EH (cell line): Measurements from ENCODE around the gene XYLT1.
"Not testable (repeated sequence)": the region's sequence is repeated elsewhere in the genome, so short reads cannot be mapped to it uniquely, and the experiment has no call there.

Experiments
- DNase-seq: peaks from one replicate; pipeline ENCODE4 v3.0.0-alpha.2; 2015; ENCODE audit warnings: low read depth

Gene XYLT1

DNA sequence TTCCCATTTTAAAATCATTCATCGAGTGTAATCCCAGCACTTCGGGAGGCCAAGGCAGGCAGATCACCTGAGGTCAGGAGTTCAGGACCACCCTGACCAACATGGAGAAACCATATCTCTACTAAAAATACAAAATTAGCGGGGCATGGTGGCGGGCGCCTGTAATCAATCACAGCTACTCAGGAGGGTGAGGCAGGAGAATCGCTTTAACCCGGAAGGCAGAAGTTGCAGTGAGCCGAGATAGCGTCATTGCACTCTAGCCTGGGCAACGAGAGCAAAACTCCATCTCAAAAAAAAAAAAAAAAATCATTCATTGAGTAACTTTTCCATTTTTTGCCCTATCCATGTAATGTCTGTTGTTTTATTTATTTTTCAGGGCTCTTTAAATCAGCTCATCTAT, 135.4 kb downstream of the XYLT1 start:
- not testable (repeated sequence) for DNase-seq

DNA sequence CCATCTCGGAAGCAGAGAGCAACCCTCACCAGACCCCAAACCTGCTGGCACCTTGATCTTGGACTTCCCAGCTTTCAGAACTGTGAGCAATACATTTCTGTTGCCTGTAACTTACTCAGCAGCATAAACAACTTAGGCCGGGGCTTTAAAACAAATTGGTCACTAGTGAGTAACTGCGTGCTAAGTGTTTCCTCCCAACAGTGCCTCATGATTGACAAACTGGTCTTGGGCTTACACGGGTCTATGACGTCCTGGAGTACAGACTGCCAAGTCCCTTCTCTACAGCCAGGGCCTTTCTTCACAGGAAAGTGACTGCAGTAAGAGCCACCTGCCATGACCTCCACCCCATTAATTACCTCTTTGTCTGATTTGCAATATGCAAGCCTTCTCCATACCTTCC, 136.7 kb downstream of the XYLT1 start:
- peak; percentile 83 for DNase-seq

DNA sequence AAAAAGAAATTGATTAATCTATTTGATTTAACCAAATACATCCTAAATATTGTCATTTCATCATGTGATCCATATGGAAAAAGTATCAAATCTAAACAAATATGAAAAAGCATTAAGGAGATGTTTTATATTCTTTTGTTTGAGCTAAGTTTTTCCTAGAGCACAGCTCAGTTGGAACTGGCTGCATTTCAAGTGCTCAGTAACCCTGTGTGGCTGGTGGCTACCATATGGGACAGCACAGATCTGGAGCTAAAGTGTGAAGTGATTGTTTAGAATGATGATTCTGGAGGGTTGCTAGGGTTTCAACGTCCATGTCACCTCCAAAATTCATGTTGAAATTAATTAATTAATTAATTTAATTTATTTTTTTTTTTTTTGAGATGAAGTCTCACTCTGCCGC, 137.5 kb downstream of the XYLT1 start:
- DNase-seq, result no peak

DNA sequence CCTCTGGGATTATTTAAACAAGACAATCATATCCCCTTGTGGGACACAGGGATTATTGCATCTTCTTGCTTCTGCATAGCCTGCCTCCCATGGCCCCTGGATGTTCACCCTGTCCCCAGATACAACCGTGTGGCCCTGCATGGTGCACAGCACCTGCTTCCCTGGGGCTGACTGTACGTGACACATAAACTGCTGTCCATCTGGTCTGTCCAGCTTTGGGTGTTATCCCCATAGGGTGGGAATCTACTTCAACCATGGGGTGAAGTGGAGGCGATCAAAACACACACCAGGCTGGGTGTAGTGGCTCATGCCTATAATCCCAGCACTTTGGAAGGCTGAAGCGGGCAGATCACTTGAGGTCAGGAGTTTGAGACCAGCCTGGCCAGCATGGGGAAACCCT, 138.8 kb downstream of the XYLT1 start:
- no peak for DNase-seq

DNA sequence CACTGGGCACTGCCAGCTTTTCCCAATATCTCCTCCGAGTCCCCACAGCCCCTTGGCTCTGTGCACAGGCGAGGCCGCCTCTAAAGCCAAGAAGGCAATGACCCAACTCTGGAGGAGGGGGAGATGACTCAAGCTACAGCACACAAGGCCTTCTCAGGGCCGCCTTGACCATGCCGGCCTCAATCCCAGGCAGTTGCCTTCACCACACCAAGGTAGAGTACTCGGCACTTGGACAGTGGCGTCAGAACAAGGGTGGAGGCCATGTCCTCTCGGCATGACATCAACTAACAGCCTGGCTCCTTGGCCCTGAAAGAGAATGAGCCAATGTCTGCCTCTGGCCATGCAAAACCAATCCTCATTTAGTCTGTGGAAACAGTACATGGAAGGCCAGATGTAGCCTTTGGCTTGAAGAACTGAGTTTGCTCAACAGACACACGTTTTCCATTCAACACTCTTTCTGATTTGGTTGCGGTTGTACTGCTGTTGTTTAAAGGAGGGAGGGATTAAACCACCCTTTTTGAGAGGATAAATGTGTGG, 139.6 kb downstream of the XYLT1 start:
- DNase-seq, result no peak

- DNase-seq, result no peak
Measured at GRCh38 chr16:17330044-17330443, 140.7 kb downstream of the XYLT1 start.

DNA sequence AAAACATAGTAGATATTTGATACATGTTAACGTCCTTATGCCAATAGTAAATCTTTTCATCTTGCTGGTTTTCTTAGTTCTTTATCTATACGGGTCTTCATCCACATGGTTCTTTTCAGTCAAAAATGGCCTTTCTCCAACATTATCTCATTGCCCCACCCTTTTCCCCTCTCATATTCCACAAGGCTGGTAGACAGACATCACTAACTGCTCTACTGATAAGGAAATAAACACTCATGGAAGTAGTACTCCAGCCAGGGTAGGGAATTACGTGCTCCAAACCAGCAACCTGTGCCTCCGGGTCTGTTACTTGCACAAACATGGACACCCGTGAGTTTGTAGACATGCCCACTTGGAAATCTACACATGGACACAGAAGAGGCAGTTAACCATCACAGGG, 141.4 kb downstream of the XYLT1 start:
- DNase-seq, result no peak

DNA sequence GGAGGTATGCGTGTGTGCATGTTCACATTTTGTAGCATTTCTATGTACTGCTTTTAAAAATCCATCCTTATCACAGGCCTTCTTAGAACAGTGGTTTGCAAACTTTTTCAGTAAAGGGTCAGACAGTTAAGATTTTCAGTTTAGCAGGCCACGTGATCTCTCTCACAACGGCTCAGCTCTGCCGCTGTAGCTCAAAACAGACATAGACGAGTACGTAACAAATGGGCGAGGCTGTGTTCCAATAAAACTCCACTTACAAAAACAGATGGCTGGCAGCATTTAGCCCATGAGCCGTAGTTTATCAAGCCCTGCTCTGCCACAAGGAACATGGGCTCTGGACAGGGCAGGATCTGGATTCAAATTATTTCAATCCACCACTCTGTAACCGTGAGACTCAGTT, 141.8 kb downstream of the XYLT1 start:
- DNase-seq, result peak; percentile 33

- DNase-seq, result no peak
Measured at GRCh38 chr16:17327664-17328335, 143.0 kb downstream of the XYLT1 start.

DNA sequence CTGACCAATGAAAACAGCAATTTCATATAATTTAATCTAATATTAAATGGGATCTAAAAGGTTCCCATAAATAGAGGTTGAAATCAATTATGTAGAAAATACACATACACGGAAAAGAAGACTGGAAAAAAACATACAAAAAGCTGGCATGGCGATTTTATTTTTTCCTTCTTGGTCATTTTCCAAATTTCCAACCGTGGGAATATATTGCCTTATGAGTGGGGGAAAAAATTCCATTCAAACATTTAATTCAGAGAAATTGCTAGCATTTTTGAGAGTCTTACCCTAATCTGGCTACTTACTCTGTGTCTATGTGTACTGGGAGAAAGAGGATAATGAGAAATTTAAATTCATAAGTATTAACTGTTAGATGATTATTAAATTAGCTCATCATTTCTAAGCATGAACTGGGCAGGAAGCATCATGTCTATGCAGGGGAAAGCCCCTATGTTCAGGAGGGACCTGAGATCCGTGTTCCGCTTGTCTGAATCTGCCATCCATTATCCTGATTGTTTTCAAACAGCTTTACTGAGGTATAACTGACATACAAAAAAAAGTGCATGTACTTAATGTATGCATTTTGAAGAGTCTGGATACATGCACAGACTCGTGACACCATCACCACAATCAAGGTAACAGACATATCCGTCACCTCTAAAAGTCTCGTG, 145.2 kb downstream of the XYLT1 start:
- DNase-seq, result no peak

DNA sequence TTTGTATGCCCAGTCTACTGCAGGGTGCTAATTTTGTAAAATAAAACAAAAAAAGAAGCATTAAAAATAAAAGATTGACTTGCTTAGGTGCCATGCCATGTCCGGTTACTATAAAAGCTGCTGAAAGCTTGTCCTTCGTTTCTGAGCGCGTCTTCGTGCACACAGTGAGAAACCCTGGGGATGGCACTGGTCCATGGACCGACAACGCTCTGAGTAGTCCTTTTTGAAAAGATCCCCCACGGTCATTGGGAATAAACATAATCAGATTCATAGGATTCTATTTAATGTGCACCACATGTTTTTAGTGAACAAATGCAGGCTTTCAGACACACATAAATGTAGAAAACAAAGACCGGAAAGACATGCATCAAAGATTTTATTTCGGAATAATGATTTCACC, 146.3 kb downstream of the XYLT1 start:
- DNase-seq, result no peak

DNA sequence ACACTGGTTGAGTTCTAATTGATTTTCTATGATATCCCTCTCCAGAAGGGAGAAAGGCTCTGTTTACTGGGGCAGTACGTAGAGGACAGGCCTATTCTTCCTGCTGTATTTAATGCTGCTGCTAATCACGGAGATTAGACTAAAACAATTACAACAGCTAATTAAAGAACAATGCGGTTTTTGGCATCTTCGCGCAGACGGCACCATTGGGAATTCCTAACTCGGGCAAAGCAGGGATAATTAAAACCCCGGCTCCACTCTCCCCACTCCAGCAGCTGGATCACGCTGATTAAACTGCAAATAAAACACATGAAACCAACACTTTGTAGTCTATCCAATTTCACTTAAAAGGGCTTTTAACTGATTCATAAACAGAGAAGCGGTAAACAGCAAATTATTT, 147.6 kb downstream of the XYLT1 start:
- no peak for DNase-seq

GRCh38 chr16:17321824-17322223, 148.9 kb downstream of the XYLT1 start:
- no peak for DNase-seq

DNA sequence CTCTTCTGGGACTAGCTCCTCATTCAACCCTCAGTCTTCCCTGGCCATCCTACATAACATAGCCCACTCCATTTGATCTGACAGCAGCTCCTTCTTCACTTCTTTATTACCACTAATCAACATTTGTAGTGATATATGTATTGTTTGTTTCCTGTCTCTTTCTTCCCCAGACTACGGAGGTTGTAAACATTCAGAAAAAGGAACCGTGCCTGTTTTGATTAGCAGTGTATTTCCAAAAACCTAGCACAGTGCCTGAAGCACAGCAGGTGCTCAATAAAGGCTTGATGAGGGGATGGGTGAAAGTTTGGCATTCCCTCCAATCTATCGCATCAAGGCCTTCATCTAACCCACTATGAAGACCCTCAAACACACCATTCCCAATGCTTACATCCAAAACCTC, 150.8 kb downstream of the XYLT1 start:
- no peak for DNase-seq

- peak; percentile 58 for DNase-seq
Measured at GRCh38 chr16:17318238-17318637, 152.5 kb downstream of the XYLT1 start.

- no peak for DNase-seq
Measured at GRCh38 chr16:17316005-17316404, 154.8 kb downstream of the XYLT1 start.

DNA sequence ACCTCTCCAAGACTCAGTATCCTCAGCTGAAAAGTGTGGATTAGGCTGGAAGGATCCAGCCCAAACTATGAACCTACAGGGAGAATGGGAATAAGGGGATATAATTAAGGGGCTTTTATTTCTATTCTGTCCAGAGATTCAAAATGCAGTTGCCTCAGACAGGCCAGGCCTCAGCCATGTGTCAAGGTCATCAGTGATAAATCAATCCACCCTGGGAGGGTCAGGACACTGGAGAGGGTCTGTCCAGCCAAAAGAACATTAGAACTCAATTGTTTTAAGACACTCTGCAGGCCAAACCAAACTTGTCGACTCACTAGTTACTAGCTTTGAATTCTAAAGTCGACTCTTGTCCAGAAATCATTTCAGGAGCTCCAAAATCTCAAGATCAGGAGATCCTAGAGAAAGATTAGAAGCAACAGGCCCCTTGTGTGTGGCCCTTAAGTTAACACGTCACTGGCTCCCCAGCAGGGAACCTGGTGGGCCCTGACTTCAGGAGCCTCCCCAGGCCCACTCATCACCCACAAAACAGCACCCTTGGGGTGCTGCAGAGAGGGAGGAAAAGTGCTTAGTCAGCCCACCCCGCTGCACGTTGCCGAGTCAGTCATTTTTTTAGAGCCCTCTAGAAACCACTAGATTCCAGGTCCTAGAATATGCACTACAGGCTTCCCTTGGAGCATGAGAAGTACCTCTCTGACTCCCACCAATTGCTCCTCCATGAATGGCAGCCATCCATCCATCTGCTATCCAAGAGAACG, 156.8 kb downstream of the XYLT1 start:
- DNase-seq, result no peak

DNA sequence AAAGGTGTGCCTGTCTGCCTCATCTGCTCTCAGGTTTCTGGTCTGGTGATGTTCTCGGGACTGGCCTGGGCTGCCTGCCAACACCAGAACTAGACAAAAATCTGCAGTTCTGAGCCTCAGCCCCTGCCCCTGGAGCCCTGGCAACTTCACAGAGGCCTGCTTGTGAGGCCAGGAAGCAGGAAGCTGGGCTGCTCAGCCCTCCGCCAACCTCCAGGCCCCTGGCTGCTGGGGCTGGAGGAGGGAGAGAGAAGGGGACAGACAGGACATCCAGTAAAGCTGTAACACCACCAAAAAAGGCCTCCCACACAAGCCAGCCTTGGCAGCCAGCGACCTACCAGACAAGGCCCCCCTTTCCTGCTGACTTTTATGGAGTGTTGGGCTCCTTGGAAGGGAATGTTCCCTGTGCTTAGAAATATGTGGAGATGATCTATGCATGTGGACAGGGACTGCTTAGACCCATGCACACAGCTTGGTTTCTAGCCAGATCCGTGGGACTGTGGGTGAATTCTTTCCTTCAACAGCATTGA, 157.6 kb downstream of the XYLT1 start:
- peak; percentile 88 for DNase-seq

DNA sequence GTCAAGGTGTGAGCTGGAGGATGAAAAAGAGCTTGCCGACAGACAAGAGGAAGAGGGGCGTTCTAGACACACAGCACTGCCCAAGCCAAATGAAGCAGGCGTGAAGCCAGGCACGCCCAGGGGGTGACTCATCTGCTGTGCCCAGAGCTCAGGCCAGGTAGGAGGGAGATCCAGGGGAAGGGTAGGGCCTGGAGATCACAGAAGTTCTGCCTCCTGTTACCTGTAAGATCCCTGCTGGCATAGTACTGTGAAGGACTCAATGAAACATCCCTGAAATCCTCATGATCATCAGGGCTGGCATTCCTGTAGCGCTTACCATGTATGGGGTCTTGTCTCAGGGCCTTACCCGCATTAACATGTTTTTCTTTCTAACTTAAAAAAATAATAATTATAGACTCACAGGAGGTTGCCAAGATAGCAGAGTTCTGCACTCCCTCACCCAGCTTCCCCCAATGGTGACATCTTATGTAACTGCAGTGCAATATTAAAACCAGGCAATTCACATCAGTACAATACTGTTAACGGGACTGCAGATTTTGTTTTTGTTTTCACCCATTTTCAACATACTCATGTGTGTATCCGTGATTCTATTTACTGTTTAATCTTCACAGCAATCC, 158.6 kb downstream of the XYLT1 start:
- no peak for DNase-seq

GRCh38 chr16:17311333-17312093, 159.2 kb downstream of the XYLT1 start:
- no peak for DNase-seq

DNA sequence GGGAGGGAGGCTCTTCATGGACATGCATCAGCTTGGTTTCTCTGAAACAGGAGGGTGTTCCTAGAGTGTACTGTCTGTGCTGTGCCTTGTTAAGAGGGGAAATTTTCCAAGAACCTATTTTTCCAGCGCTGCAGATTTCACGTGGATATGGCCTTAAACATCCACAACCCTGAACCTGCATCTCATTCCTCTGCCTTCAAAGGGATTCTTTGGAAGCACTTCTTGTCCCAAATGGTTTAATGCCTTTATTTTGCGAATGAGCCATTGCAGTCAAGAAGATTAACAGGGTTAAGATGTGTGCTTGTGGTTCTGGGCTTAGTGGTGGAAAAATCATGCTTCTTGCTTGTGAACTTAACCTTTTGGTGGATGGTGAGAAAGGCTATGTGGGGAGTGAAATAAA, 161.2 kb downstream of the XYLT1 start:
- no peak for DNase-seq

GRCh38 chr16:17308186-17308585, 162.6 kb downstream of the XYLT1 start:
- no peak for DNase-seq
